ENCODE data around the gene DNAH8.

Gene DNAH8

DNA sequence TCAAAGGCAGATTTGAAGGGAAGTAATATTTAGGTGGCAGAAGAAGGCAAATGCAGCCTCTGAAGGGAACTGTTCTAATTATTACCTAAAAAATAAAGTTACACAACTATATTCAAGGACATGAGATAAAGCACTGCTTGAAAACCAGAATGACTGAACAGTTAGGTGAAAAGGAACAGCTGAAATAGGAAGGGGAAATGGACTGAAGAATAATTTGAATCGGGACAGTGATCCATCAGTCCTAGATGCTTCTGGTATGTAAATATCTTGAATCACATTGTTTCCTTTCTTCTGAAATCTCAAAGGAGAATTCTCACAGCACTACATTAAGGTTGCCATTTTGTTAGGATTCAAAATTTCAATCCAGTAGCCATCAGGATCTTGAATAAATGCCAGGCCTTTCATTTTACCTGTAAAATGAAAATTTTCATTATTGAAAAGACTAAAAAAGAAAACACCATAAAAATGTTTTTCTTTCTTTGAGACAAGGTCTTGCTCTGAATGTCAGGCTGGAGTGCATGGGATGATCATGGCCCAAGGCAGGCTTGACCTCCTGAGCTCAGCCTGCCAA is 38.1 kb upstream of the DNAH8 start:
- H3K27me3 Mint-ChIP-seq (ENCODE audit: low read depth) = no peaks in the 10 kb centered on the region
- H3K27ac Mint-ChIP-seq = no peak overlapping the region
- no peak overlapping the region for H3K4me3 Mint-ChIP-seq
- no peaks in the 10 kb centered on the region for H3K9me3 Mint-ChIP-seq
- H3K4me1 Mint-ChIP-seq = no peaks in the 10 kb centered on the region
- H3K36me3 Mint-ChIP-seq (ENCODE audit: low read depth) = peaks cover 64% of the 10 kb centered on the region
- TF ChIP-seq, protein P1, sequence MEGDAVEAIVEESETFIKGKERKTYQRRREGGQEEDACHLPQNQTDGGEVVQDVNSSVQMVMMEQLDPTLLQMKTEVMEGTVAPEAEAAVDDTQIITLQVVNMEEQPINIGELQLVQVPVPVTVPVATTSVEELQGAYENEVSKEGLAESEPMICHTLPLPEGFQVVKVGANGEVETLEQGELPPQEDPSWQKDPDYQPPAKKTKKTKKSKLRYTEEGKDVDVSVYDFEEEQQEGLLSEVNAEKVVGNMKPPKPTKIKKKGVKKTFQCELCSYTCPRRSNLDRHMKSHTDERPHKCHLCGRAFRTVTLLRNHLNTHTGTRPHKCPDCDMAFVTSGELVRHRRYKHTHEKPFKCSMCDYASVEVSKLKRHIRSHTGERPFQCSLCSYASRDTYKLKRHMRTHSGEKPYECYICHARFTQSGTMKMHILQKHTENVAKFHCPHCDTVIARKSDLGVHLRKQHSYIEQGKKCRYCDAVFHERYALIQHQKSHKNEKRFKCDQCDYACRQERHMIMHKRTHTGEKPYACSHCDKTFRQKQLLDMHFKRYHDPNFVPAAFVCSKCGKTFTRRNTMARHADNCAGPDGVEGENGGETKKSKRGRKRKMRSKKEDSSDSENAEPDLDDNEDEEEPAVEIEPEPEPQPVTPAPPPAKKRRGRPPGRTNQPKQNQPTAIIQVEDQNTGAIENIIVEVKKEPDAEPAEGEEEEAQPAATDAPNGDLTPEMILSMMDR (IDR thresholded peaks at IDR 0.05; ENCODE audit: unreplicated experiment in 3 of 3) = no peak

DNA sequence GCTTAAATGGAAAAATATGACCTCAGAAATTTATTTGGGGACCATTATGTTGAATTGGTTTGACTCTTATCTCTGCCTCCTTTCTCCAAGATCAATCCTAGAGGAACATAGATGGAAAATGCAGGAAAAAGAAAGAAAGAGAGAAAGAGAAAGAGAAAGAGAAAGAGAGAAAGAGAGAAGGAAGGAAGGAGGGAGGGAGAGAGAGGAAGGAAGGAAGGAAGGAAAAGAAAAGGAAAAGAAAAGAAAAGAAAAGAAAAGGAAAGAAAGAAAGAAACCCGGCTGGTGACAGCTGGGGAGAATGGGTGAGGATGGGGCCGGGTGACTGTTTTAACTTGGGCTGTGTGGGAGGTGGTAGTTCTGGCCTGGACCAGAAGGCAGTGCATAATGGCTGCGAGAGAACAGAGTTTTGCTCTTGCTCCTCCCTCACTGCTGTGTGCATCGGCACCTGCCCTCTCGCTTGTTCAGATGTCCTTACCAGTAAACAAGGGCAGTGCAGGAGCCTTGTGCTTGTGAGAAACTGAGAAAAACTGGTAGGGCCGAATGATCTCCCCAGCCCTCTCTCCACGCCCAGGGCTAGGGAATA is 36.8 kb upstream of the DNAH8 start:
- Mint-ChIP-seq H3K27ac (no peak overlapping the region), H3K36me3 (ENCODE audit: low read depth) (peaks cover 76% of the 10 kb centered on the region), H3K4me1 (no peaks in the 10 kb centered on the region), H3K4me3 (no peak overlapping the region), H3K27me3 (ENCODE audit: low read depth) (no peaks in the 10 kb centered on the region), H3K9me3 (no peaks in the 10 kb centered on the region)
- TF ChIP-seq, protein P1 (IDR thresholded peaks at IDR 0.05; ENCODE audit: unreplicated experiment in 3 of 3) = no peak

DNA sequence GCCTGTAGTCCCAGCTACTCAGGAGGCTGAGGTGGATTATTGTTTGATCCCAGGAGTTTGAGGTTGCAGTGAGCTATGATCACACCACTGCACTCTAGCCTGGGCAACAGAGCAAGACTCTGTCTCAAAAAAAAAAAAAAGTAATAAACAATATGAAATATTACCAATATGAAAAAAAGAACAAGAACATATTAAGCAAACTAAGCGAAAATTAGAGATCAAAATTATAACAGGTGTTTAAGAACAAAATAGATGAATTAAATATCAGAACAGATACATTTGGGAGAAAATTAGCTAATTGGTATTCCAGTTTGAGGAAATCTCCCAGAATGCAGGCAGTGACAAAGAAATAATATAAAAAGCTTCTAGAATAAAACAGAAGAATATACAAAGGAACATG is 35.4 kb upstream of the DNAH8 start:
- TF ChIP-seq, protein P1 (IDR thresholded peaks at IDR 0.05; ENCODE audit: unreplicated experiment in 3 of 3) = no peak
- Mint-ChIP-seq H3K4me3 (no peak overlapping the region), H3K27me3 (ENCODE audit: low read depth) (no peaks in the 10 kb centered on the region), H3K27ac (no peak overlapping the region), H3K4me1 (no peaks in the 10 kb centered on the region), H3K36me3 (ENCODE audit: low read depth) (peaks cover 76% of the 10 kb centered on the region), H3K9me3 (no peaks in the 10 kb centered on the region)

DNA sequence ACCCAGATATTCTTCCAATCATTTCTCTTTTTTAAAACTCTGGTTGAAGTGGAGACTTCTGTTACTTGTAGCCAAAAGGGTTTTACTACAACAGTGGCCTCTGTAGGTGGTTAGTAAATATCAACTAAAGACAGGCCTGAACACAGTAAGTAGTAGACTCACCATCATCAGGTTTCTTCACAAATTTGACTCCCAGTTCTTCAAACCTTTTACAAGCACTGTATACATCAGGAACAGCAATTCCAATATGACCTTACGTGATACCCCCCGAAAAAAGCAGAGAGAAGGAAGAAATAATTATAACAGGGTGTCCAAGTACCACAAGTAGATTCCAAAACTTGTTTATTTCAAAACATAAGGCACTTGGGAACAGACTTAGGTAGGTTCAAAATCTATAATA is 33.3 kb upstream of the DNAH8 start:
- no peaks in the 10 kb centered on the region for H3K4me1 Mint-ChIP-seq
- no peaks in the 10 kb centered on the region for H3K9me3 Mint-ChIP-seq
- H3K27ac Mint-ChIP-seq = no peak overlapping the region
- H3K36me3 Mint-ChIP-seq (ENCODE audit: low read depth) = peaks cover 59% of the 10 kb centered on the region
- no peak overlapping the region for H3K4me3 Mint-ChIP-seq
- TF ChIP-seq, protein P1 (IDR thresholded peaks at IDR 0.05; ENCODE audit: unreplicated experiment in 3 of 3) = no peak
- no peaks in the 10 kb centered on the region for H3K27me3 Mint-ChIP-seq (ENCODE audit: low read depth)

DNA sequence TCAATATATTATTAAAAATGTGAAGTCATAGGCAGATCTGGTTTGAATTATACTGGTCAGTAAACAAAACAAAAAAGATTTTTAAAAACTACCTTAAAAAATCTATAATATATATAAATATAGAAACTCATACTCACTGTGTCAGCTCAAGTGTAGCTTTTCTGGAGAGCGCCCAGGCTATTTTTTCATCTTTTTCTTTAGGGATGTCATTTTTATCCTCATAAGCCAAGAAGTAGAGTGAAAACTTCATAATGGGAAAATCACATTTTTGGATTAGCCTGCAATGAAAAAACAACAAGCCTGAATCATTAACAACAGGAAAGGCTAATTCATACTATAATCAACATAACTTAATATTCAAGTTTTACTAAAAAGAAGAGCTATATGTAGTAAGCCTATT is 30.9 kb upstream of the DNAH8 start:
- H3K4me3 Mint-ChIP-seq = no peak overlapping the region
- TF ChIP-seq, protein P1 (IDR thresholded peaks at IDR 0.05; ENCODE audit: unreplicated experiment in 3 of 3) = no peak
- H3K9me3 Mint-ChIP-seq = no peaks in the 10 kb centered on the region
- no peak overlapping the region for H3K27ac Mint-ChIP-seq
- no peaks in the 10 kb centered on the region for H3K27me3 Mint-ChIP-seq (ENCODE audit: low read depth)
- peaks cover 51% of the 10 kb centered on the region for H3K36me3 Mint-ChIP-seq (ENCODE audit: low read depth)
- no peaks in the 10 kb centered on the region for H3K4me1 Mint-ChIP-seq

DNA sequence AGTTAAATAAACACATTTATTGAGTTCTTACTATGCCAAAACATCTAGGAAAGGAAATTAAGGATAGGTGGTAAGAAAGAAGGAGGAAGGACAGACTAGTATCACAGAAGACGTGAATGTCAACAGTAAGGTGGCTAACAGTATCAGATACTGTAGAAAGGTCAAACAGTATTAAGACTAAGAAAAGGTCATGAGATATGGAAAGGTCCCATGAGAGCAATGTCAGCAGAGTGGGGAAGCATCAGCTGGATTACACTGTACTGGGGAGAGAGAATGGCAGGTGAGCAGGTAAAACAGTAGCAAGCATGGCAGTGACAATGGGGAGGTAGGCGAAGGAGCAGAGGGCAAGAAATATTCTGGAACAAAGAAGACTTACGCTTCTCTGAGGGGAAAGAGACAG is 30.2 kb upstream of the DNAH8 start:
- peaks cover 49% of the 10 kb centered on the region for H3K36me3 Mint-ChIP-seq (ENCODE audit: low read depth)
- no peaks in the 10 kb centered on the region for H3K4me1 Mint-ChIP-seq
- no peak overlapping the region for H3K4me3 Mint-ChIP-seq
- TF ChIP-seq, protein P1 (IDR thresholded peaks at IDR 0.05; ENCODE audit: unreplicated experiment in 3 of 3) = no peak
- no peaks in the 10 kb centered on the region for H3K9me3 Mint-ChIP-seq
- H3K27ac Mint-ChIP-seq = no peak overlapping the region
- no peaks in the 10 kb centered on the region for H3K27me3 Mint-ChIP-seq (ENCODE audit: low read depth)
